ENCODE results near the gene MVD.

MVD gene

DNA sequence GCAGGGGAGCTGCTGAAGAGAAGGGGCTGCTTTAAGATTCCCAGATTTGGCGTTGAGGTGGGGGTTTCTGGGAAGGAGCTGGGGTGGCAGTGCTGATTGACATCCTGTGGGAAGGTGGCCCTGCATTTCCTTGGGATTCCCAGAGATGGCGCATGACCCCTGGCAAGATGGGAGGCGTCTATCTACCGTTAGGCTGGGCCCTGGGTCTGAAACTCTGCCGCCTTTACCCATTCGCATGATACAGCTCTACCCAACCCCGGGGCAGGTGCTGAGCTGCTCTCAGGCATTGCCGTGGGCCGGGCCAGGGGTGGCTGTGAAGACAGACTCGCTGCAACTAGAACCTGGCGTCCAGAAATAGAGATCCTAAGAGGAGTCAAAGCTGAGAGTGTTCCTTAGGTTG is 9.9 kb upstream of the MVD start:
- TF ChIP-seq TAF1 (IDR thresholded peaks at IDR 0.05; ENCODE audit: borderline replicate concordance, insufficient read depth, low read length) (no peak), SIN3A (IDR thresholded peaks at IDR 0.05; ENCODE audit: borderline replicate concordance, insufficient read depth, low read length) (no peak), POLR2AphosphoS5 (IDR thresholded peaks at IDR 0.05; ENCODE audit: low read depth, low read length) (no peak), FOXP2 (optimal IDR thresholded peaks at IDR 0.05; ENCODE audit: borderline replicate concordance, extremely low read depth, extremely low read length, insufficient read depth) (no peak), REST (IDR thresholded peaks at IDR 0.05; ENCODE audit: insufficient read depth in 1 of 2, low read depth in 2 of 2, low read length in 2 of 2) (no peak)

DNA sequence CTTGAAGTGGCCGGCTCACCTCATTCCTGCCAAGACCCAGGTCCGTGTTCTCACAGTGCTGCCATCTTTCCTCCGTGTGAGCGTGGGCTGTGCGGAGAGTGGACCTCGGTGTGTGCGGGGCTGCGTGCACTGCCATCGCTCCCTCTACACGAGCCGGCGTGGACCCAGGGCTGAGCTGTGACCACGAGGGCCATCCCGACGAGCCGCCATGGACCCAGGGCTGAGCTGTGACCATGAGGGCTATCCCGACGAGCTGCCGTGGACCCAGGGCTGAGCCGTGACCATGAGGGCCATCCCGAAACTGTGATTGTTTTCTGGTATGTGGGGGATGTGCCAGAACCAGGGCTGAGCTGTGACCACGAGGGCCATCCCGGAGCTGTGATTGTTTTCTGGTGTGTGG is 8.9 kb upstream of the MVD start:
- TF ChIP-seq POLR2AphosphoS5 (IDR thresholded peaks at IDR 0.05; ENCODE audit: low read depth, low read length) (no peak), SIN3A (IDR thresholded peaks at IDR 0.05; ENCODE audit: borderline replicate concordance, insufficient read depth, low read length) (no peak), TAF1 (IDR thresholded peaks at IDR 0.05; ENCODE audit: borderline replicate concordance, insufficient read depth, low read length) (no peak), FOXP2 (optimal IDR thresholded peaks at IDR 0.05; ENCODE audit: borderline replicate concordance, extremely low read depth, extremely low read length, insufficient read depth) (no peak), REST (IDR thresholded peaks at IDR 0.05; ENCODE audit: insufficient read depth in 1 of 2, low read depth in 2 of 2, low read length in 2 of 2) (no peak)

GRCh38 chr16:88669980-88670379 is 7.1 kb upstream of the MVD start:
- TF ChIP-seq SIN3A (IDR thresholded peaks at IDR 0.05; ENCODE audit: borderline replicate concordance, insufficient read depth, low read length) (no peak), POLR2AphosphoS5 (IDR thresholded peaks at IDR 0.05; ENCODE audit: low read depth, low read length) (no peak), TAF1 (IDR thresholded peaks at IDR 0.05; ENCODE audit: borderline replicate concordance, insufficient read depth, low read length) (no peak), FOXP2 (optimal IDR thresholded peaks at IDR 0.05; ENCODE audit: borderline replicate concordance, extremely low read depth, extremely low read length, insufficient read depth) (no peak), REST (IDR thresholded peaks at IDR 0.05; ENCODE audit: insufficient read depth in 1 of 2, low read depth in 2 of 2, low read length in 2 of 2) (no peak)

GRCh38 chr16:88667461-88667860 is 4.6 kb upstream of the MVD start:
- no peak for TF ChIP-seq REST (IDR thresholded peaks at IDR 0.05; ENCODE audit: insufficient read depth in 1 of 2, low read depth in 2 of 2, low read length in 2 of 2)
- TF ChIP-seq FOXP2 (optimal IDR thresholded peaks at IDR 0.05; ENCODE audit: borderline replicate concordance, extremely low read depth, extremely low read length, insufficient read depth) = peak; percentile 70

GRCh38 chr16:88665570-88665969 is 2.7 kb upstream of the MVD start:
- TF ChIP-seq POLR2AphosphoS5 (IDR thresholded peaks at IDR 0.05; ENCODE audit: low read depth, low read length) = no peak
- TF ChIP-seq FOXP2 (optimal IDR thresholded peaks at IDR 0.05; ENCODE audit: borderline replicate concordance, extremely low read depth, extremely low read length, insufficient read depth) = no peak
- TF ChIP-seq REST (IDR thresholded peaks at IDR 0.05; ENCODE audit: insufficient read depth in 1 of 2, low read depth in 2 of 2, low read length in 2 of 2) = no peak
- TF ChIP-seq TAF1 (IDR thresholded peaks at IDR 0.05; ENCODE audit: borderline replicate concordance, insufficient read depth, low read length) = no peak
- TF ChIP-seq SIN3A (IDR thresholded peaks at IDR 0.05; ENCODE audit: borderline replicate concordance, insufficient read depth, low read length) = no peak
